HK-2 (cell line): ENCODE data around the gene RABGGTA.
"Not testable (repeated sequence)": the region's sequence is repeated elsewhere in the genome, so short reads cannot be mapped to it uniquely, and the experiment has no call there.

Experiments used
- DNase-seq: peaks from one replicate; pipeline ENCODE4 v3.0.0-alpha.2; 2018; ENCODE audit not compliant: unreplicated experiment

RABGGTA gene

DNA sequence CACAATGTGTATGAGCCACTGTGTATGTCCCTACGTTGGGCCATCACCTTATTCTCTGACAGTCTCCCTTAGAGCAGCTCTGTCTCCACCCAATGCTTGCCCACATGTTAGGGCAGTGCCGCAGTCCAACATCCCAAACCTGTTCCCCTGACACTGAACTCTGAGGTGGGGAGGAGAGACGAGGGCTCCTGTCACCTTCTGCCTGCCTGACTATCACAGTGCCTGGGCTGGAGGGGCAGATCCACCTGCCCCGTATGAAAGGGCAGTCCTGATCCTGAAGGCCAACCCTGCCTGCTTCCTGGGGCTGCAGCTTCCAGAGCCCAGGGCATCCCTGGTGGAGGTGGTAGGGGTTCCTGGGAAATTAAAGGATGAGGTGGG is 10.6 kb downstream of the RABGGTA start:
- DNase-seq = no peak

DNA sequence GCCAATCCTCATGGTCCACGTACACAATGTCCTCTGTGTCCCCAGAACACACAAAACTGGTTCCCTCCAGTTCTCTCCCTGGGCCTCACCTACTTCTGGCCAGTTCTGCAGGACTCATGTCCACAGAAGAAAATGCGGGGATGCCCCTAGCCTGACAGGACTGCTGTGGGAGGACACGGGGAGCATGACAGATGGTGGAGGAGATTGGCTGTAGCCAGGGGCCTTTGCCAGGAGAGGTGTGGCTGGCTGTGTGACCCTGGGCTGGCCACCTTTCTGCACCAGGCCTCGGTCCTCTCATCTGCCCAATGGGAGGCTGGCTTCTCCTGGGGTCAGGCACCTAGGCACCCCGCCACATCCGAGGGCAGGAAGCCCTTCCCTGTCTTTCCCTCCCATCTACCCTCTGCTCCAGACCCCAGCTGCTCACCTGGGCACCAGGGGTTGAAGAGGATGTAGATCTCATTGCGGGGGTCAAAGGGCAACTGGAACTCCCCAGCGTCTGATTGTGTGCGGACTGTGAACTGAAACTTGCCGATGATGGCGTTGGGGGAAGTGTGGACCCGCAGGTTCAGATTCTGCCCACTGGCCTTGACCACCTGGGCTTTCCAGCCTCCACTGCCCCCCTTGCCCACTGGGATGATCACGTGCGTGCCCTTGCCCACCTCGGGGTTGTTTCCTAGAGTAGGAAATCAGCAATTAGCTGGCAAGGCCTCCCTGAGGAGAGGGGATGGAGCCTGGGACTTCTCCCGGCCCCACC is 11.2 kb downstream of the RABGGTA start:
- DNase-seq = no peak

DNA sequence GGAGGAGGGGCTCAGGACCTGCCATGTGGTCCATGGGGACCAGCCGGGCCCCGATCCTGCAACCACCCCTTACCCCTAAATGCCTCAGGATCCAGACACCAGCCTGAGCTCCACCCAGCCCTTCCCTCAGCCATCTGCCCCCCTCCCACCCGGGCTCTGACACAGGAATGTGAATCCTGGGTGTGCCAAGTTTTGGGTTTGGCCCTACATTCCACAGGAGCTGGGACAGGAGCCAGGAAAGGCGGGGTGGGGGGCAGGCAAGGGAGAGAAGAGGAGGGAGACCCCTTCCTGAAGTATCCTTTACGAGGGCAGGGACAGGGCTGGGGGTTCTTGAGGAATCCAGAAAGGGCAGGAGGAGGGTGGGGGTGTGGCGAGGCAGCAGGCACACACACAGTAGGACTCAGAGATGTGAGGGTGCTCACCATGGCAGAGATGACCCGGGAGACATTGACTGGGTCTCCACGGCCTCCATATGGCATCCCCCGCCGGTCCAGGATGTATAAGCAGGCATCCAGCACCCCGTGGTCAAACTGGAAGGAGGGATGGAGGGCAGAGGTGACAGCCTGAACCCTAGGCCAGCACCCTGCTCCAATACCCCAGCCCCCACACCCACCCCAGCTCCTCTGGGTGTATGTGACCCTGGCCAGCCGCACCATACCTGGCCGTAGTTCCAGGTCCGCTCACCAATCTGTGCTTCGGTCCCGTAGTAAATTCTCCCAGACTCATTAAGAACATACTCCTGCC is 11.9 kb downstream of the RABGGTA start:
- no peak for DNase-seq

DNA sequence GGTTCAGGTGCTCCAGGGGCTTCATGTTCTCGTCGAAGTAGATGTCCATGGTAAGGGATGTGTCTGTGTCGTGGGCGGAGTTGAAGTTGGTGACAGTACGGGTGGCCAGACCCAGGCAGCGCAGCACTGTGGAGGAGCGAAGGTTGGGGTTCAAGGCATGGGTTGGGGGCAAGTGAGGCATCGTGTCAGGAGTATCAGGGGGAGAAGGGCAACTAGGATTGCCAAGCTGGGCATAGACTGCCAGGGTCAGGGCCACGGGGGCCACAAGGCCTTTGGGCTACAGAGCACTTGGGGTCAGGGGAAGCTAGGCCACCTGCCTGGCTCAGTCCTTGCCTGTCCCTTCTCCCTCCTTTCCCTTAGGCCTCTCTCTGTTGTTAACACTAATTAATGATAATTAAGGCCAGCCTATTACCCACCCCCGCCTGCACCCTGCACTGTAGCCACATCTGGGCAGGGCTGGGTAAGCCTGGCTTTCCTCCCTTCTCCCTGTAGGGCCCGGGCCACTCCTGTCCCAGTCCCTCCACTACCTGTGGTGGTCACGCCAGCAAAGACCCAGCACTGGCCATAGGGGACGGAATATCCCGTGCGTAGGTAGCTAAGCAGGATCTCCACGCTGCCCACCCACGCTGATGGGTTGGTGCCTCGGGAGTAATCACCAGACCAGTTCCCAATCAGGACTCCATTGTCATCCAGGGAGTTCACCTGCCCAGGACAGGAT is 12.7 kb downstream of the RABGGTA start:
- DNase-seq = no peak

DNA sequence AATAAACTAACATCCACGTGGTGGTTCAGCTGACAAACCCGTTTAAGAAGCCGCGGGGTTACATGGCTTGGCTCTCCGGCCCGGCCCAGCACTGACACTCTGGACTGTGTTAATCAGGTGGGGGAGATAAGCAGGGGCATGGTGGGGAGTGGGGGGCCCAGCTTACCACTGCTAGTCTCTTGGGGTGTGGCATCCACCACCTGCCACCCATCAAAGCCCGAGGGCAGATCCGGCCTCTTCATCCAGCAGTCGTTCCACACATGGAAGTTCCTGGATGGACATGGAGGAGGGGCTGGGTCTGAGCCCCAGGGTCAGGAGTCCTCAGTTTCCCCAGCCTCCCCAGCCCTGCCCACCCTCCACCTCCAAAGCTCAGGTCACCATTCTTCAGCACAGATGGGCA is 13.3 kb downstream of the RABGGTA start:
- no peak for DNase-seq

DNA sequence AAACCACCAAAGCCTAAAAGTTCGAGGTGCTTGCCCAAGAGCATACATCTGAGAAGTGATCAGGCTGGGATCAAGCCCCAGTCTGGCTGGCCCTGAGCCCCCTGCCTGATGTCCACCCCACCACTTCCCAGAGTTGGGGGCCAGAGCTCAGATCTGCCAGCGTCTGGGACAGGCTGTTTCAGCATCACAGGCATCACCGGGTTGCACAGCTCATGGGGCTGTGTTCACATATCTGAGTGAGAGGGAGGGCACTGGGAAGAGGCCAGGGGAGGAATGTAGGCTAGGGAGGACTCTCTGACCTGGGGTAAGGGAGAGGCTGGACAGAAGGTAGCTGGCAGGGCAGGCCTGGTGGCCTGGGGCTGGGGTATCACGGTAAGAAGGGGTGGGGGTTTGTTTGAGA is 14.4 kb downstream of the RABGGTA start:
- DNase-seq = no peak

DNA sequence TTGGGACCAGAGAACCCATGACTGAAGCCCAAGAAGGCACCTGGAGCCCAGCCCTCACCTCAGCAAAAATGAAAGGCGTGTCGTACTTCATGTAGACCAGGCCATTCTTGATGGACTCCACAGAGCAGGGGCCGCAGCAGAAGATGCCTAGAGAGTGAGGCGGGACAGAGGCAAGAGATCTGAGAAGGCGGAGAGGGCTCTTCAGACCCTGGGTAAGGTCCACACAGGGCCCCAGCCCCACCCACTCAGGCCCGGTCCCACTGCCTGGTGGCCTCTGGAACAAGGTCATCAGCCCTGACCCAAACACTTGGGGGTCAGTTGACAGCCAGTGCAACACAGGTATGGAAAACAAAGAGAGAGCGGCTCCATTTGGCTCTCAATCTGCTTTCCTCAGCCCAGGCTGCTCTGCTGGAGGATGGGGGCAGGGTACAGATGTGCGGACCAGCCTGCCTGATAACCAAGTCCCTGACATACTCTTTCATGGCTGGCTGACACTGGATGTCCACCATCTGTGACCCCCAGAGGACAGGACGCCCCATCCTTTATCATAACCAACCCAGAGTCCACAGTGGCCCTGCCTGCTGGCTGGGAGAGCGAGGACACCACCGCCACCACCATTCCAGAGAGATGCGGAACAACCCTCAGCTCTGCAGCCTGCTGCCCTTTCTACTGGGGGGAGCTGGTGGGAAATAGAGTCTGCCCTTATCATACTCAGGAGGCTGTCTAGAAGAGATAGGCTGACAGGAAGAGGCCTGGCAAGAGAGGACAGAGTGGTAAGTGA is 15.3 kb downstream of the RABGGTA start:
- no peak for DNase-seq

DNA sequence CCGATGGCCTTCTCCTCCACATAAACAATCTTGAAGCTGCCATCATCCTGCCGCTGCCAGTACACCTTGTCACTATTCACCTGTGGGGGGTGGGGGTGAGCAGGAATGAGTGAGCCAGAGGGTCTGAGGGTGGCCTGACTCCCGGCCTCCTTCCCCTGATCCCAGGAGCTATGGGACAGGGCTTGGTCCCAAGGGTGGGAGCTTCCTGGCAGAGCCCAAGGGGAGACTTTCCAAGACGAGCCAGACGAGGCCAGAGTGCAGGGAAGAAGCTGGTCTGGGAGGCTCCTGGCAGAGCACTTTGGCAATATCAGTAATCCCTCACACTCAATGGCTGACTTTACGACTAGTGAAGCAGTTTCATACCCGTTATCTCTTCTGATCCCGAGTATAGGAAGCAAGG is 16.0 kb downstream of the RABGGTA start:
- no peak for DNase-seq

DNA sequence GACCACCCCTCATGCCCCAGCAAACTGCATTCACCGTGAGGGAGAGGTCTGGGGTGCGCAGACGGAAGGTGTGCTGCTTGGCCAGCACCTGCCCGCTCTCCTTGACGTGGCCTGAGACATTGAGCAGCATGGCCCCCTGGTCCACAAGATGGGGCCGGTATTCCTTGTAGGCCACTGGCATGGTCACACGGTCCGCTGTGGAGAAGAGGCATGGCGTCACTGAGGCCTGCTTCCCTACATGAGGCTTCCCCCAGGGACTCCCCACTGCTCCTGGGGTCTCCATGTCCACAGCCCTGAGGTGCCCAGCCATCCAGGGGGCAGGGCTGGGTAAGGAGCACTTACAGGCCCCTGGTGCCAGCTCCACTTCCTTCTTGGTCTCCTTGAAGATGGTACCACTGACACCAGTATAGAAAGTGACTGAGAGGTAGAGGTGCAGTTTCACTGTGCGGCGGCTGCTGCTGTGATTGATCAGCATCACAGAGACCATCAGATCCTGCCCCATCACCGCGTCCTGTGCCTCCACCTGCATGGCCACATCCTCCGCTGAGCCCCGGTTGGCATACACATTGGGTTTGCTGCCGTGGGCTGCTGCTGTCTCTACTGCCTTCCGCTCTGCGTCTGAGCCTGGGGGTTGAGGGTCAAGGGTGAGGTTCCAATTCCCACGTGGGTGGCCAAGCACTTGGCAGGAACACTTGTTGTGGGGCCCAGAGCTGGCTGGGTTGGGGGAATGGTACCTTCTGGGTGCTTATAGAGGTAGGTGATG is 16.6 kb downstream of the RABGGTA start:
- no peak for DNase-seq

DNA sequence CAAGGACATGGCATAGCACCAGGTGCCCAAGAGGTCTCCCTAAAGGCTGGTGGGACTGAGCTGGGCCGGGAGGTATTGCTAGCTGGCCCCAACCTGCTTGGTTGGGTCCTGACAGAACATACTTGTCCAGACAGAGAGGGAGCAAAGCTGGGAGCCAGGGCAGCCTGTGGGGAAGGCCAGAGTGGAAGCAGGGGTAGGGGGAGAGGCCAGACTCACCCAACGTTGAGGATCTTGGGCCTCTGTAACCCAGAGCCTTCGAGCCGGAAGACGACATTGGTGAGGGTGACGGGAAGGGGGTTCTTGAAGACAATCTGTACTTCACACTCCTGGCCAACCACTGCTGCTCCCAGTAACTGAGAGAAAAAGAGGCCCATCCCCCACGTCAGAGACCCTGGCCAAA is 17.5 kb downstream of the RABGGTA start:
- DNase-seq = no peak

DNA sequence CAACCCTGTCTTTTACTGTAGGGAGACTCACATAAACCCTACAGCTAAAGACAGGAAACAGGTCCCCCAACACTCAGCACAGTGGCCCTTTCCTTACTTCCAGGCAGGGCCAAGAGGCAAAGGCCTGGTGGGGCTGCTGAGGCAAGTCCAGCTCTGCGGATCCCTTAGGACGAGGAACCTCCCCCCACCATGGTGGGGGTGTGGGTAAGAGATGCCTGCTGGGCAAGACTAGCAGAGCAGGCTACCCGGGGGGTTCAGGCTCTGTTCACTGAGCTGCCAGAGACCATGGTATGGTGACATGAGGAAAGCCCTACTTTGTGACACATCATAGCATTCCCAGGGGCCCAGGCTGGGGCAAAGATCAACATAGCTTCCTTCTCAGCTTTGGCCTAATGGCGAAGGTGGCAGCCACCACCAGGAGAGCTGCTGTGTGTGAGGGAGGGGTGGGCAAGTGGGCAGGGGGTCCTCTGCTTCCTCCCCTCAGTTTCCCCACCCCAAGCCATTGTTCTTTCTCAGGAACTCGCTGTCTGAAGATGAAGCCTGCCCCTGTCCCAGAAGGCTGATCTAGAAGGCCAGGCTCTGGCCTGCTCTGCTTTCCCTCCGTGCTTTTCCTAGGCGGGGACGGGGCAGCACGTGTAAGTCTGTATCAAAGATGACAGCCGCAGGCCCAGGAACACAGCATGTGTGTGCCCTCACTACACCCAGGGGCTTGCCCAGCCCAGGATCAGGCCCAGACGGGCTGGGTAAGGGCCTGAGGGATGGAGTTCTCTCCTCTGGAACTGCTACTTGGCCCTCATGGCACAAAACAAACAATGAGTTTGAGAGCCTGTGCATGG is 18.9 kb downstream of the RABGGTA start:
- DNase-seq = no peak

DNA sequence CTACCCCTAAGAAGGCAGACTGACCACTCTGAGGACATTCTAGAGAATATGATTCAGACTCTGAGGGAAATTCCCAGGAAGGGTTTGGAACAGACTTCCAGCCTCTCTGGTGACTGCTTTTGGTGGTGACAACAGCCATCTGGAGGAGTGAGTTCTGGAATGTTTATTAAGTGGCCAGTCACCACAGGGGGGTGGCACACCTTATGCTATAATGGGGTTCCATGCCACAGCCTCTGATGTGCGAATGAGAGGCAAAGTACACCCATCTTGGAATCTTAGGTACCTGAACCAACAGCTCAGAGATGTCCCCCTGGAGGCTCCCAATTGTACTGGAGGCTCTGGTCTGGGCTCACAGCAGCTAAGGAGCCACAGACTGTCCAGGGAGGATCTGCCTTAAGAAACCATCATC is 19.5 kb downstream of the RABGGTA start:
- peak; percentile 53 for DNase-seq

DNA sequence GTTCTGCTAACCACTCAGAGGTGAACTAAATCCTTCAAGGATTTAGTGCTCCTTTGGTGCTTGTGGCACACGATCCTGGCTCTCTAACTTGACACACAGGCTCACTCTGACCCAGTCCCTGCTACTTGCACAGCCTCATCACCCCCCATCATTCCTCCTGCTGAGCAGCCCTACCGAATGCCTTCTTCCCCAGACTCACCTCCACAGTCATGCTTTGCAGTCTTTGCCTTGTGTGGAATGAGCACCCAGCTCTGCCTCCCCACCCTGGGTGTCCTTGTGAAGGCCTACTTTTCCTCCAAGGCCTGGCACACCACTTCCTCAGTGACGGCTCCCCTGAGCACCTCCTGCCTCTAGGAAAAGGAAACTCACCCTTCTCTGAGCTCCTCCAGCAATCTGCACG is 21.0 kb downstream of the RABGGTA start:
- no peak for DNase-seq

DNA sequence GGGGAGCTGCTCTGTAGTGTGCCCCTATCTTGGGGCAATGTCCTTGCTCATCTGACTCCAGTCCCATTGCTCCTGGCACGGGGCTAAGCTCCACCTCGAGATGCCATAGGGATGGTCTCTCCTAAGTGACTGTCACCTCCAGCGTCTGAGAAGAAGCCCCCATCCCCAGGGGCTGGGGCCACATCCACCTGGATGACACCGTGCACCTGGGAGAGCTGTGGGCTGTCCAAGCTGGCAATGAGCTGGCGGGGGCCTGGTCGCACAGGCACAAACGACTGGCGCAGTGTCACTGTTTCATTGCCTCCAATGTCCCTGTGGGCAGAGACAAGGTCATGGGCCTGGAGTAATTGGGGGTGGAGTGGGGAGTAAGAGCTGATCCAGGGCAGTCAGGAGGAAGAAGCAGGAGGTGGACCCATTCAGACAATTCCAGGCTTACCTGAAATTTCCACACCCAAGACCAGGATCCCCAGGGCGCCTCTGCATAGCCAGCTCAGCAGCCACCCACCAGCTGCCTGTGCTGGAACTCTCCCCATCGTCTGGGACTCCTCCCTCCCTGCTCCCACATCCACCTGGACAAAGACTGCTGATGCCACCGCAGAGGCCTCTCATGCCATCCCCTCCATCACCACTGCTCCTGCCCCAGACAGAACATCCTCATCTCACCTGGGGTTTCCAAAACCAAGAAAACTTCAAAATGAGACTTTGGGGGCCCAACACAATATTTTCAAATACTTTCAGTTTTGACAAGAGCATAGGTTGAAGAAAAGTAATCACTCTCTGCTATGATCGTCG is 22.0 kb downstream of the RABGGTA start:
- no peak for DNase-seq

DNA sequence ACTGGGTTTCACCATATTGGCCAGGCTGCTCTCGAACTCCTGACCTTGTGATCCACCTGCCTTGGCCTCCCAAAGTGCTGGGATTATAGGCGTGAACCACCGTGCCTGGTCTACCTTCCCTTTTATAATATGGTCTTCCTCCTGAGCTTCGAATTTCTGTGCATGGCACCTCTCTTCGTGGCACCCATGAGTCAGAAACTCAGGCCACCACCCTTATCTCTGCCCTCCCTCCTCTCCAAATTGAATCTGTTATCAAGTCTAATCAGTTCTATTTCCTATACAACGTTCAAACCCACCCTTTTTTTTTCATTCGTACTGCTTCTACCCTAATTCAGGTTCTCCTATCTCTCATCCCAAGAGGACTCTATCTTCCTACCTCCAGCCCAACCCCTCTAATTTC is 24.0 kb downstream of the RABGGTA start:
- no peak for DNase-seq

DNA sequence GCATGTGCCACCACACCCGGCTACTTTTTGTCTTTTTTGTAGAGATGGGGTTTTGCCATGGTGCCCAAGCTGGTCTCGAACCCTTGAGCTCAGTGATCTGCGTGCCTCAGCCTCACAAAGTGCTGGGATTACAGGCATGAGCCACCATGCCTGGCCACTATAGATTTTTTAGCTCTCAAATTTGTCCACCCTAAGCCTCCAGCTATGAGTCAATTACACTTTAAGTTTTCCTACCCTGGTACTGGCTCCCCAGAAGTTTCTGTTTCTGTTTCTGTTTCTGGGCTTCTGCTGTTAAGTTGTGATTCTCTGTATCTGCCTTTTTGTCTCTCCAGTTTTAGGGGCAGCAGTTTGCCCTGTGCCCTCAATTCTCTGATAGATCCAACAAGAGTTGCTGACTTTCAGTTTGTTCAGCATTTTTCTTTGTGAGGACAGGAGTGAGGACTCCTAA is 24.6 kb downstream of the RABGGTA start:
- no peak for DNase-seq

DNA sequence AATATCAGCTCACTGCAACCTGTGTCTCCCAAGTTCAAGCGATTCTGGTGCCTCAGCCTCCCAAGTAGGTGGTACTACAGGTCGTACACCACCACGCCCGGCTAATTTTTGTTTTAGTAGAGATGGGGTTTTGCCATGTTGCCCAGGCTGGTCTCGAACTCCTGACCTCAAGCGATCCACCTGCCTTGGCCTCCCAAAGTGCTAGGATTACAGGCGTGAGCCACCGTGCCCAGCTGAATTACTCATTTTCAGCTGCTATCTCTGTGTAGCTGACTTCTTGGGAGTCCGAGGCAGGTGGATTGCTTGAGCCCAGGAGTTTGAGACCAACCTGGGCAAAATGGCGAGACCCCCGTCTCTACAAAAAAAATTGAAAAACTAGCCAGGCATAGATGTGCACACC is 26.0 kb downstream of the RABGGTA start:
- DNase-seq = not testable (repeated sequence)

DNA sequence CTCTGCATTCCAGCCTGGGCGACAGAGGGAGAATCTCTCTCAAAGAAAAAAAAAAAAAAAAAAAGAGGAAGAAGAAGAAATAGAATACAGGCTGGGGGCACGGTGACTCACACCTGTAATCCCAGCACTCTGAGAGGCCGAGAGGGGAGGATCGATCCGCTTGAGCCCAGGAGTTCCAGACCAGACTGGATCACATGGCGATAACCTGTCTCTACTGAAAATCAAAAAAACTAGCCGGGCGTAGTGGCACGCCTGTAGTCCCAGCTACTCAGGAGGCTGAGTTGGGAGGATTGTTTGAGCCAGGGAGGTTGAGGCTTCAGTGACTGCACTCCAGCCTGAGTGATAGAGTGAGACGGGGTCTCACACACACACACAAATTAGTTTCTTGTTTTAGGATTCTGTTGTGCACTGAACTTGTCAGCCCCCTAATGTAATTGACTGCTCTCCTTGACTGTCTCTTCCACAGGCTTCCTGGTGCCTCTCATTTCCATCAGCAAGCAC is 28.0 kb downstream of the RABGGTA start:
- peak; percentile 65 for DNase-seq

DNA sequence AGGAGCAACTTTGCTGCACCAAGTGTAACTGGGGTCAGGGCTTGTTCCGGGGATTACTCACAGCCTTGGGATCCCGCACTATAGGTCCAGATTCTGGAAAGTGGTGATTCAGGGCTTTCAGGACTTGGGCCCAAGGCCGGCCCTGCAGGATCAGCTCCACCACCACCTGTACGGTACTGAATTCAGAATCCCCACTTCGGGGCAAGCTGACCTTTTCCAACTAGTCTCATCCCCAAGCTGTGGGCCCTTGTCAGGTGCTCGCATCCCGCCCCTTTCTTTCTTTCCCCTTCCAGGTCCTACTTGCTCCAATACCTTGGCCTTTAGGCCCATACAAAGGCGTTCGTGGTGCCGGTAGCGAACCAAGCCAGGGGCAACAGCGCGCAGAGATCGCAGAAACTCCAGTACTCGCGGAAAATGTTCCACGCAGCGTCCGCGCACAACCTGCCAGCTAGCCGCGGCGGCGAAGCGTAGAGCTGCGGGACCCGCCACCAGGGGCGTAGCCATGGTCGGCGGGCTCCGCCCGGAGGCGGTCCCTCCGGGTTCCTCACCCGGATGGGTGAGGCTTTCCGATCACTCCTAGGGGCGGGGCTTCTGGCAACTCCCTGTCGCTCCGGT is 29.5 kb downstream of the RABGGTA start:
- peak; percentile 91 for DNase-seq
